Nephron (organoid): ENCODE measurements around the gene RGS2.

Experiments
- H3K27ac Mint-ChIP-seq, 3 experiments: 2 replicates each; pipeline ENCODE4 v1.8.0; 2020; ENCODE audit warnings: mixed read lengths in 3 of 3, mild to moderate bottlenecking in 2 of 3, moderate library complexity in 1 of 3
- H3K27me3 Mint-ChIP-seq: 2 replicates; pipeline ENCODE4 v1.8.0; 2021; ENCODE audit warnings: low read depth, mild to moderate bottlenecking, moderate library complexity, mixed read lengths
- H3K36me3 Mint-ChIP-seq: 2 replicates; pipeline ENCODE4 v1.8.0; 2020; ENCODE audit warnings: low read depth, mixed read lengths
- H3K4me1 Mint-ChIP-seq: 2 replicates; pipeline ENCODE4 v1.8.0; 2020; ENCODE audit warnings: mixed read lengths
- H3K4me3 Mint-ChIP-seq, 3 experiments: 2 replicates each; pipeline ENCODE4 v1.8.0; 2020; ENCODE audit warnings: mild to moderate bottlenecking in 3 of 3, mixed read lengths in 3 of 3, moderate library complexity in 2 of 3
- H3K9me3 Mint-ChIP-seq: 2 replicates; pipeline ENCODE4 v1.8.0; 2020; ENCODE audit warnings: mixed read lengths
- TF ChIP-seq, protein P1 (sequence below), 3 experiments: fragments of 200-600 bp; sonication (generic); IDR thresholded peaks; one replicate each; pipeline ENCODE4 v1.5.0; 2021; ENCODE audit warnings: antibody characterized with exemption in 3 of 3; ENCODE audit not compliant: unreplicated experiment in 3 of 3

RGS2 gene

DNA sequence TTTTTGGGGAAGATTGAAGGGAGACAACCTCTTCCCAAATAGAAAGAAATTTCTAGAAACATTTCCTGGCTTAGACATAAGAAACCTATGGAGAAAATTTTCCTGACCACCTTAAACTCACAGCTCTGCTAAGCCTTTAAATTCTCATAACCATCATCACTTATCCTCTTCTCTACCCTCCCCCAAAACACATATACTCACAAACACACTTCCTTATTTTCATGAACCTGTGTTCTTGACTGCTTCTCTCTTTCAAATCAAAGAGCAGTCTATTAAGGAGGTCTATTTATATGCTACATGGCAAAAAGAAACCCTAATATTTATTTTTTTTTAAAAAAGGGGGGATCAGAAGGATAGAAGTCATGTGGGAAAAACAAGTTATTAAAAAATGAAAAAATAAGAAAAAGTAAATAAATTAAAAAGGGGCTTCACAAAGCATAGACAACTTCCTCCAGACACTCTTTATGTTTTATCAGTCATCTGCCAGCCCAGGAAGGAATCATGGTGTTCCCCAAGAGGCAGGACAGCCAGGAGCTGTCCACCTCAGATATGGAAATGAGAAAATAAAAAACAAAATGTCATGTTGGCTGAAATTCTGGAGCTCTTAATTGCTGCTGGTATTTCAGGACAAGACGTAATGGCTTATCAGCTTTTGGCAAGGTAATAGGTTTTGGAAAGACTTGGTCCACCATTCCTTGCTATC is 12.8 kb upstream of the RGS2 start:
- H3K4me1 Mint-ChIP-seq = no peaks in the 10 kb centered on the region
- TF ChIP-seq, protein P1, sequence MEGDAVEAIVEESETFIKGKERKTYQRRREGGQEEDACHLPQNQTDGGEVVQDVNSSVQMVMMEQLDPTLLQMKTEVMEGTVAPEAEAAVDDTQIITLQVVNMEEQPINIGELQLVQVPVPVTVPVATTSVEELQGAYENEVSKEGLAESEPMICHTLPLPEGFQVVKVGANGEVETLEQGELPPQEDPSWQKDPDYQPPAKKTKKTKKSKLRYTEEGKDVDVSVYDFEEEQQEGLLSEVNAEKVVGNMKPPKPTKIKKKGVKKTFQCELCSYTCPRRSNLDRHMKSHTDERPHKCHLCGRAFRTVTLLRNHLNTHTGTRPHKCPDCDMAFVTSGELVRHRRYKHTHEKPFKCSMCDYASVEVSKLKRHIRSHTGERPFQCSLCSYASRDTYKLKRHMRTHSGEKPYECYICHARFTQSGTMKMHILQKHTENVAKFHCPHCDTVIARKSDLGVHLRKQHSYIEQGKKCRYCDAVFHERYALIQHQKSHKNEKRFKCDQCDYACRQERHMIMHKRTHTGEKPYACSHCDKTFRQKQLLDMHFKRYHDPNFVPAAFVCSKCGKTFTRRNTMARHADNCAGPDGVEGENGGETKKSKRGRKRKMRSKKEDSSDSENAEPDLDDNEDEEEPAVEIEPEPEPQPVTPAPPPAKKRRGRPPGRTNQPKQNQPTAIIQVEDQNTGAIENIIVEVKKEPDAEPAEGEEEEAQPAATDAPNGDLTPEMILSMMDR (IDR thresholded peaks at IDR 0.05; ENCODE audit: unreplicated experiment in 3 of 3) = no peak
- no peaks in the 10 kb centered on the region for H3K9me3 Mint-ChIP-seq
- H3K36me3 Mint-ChIP-seq = no peaks in the 10 kb centered on the region
- no peak overlapping the region for H3K27ac Mint-ChIP-seq
- no peak overlapping the region for H3K4me3 Mint-ChIP-seq
- H3K27me3 Mint-ChIP-seq = no peaks in the 10 kb centered on the region

DNA sequence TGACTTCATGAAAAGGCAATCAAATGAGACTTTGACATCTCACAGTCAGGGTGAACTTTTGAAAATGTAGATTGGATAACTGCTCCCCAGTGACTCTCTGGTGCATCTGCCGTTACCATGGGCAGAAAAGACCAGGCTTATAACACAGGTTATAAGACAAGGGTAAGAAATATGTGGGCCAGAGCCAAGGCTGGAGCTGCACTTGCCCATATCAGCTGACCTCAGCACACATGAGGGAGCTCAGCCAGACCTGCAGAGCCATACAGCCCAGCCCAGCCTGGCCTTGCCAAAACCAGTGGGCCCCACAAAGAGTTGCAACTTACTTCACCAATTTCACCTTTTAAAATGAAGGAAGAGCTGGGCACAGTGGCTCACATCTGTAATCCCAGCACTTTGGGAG is 11.7 kb upstream of the RGS2 start:
- Mint-ChIP-seq H3K4me1 (no peaks in the 10 kb centered on the region), H3K4me3 (no peak overlapping the region)

DNA sequence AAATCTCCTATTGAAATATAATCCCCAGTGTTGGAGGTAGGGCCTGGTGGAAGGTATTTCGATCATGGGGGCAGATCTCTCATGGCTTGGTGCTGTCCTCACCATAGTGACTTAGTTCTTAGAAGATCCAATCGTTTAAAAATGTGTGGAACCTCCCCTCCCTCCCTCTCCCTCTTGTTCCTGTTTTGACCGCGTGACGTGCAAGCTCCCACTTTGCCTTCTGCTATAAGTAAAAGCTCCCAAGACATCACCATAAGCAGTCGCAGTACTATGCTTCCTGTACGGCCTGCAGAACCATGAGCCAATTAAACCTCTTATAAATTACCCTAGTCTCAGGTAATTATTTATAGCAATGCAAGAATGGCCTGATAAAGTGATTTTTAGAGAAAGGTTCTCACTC is 10.9 kb upstream of the RGS2 start:
- Mint-ChIP-seq H3K4me1 (no peaks in the 10 kb centered on the region), H3K4me3 (no peak overlapping the region), H3K27me3 (no peaks in the 10 kb centered on the region), H3K27ac (no peak overlapping the region), H3K9me3 (no peaks in the 10 kb centered on the region), H3K36me3 (no peaks in the 10 kb centered on the region)
- TF ChIP-seq, protein P1 (IDR thresholded peaks at IDR 0.05; ENCODE audit: unreplicated experiment in 3 of 3) = no peak

More for the DNA sequence above, 11.7 kb upstream of the RGS2 start:
- no peaks in the 10 kb centered on the region for H3K27me3 Mint-ChIP-seq
- TF ChIP-seq, protein P1 (IDR thresholded peaks at IDR 0.05; ENCODE audit: unreplicated experiment in 3 of 3) = no peak
- no peaks in the 10 kb centered on the region for H3K36me3 Mint-ChIP-seq
- no peaks in the 10 kb centered on the region for H3K9me3 Mint-ChIP-seq
- H3K27ac Mint-ChIP-seq = no peak overlapping the region

DNA sequence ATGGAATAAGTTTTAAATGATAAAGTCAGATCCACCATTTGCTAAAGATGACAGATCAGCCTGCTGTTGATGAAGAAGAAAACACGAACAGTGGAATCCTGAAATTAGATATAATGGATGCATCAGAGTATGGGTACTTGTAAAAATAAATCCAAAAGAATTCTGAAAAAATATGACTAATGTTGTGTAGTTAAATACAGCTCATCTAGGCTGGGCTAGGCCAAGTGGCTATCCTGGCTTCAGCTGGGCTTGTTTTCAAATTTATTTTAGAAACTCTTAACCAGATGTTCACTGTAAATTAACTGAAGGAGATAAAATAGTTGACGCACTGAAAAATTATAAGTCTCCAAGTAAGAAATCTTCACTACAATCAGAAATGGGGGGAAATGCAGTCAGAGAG is 7.4 kb upstream of the RGS2 start:
- H3K9me3 Mint-ChIP-seq = no peaks in the 10 kb centered on the region
- TF ChIP-seq, protein P1 (IDR thresholded peaks at IDR 0.05; ENCODE audit: unreplicated experiment in 3 of 3) = no peak

DNA sequence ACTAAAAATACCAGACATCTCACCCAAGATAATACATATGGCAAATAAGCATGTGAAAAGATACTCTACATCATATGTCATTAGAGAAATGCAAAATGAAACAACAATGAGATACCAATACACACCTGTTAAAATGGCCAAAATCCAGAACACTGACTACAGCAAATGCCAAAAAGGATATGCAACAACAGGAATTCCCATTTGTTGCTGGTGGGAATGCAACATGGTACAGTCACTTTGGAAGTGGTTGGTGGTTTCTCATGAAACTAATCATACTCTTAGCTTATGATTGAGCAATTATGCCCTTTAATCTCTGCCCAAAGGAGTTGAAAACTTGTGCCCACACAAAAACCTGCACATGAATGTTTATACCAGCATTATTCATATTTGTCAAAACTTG is 6.4 kb upstream of the RGS2 start:
- Mint-ChIP-seq H3K36me3 (no peaks in the 10 kb centered on the region), H3K27me3 (no peaks in the 10 kb centered on the region), H3K9me3 (no peaks in the 10 kb centered on the region), H3K4me3 (no peak overlapping the region), H3K4me1 (peaks cover 8% of the 10 kb centered on the region), H3K27ac (no peak overlapping the region)
- TF ChIP-seq, protein P1 (IDR thresholded peaks at IDR 0.05; ENCODE audit: unreplicated experiment in 3 of 3) = no peak

More for the DNA sequence above, 7.4 kb upstream of the RGS2 start:
- H3K36me3 Mint-ChIP-seq = no peaks in the 10 kb centered on the region
- H3K27ac Mint-ChIP-seq = no peak overlapping the region
- H3K27me3 Mint-ChIP-seq = no peaks in the 10 kb centered on the region
- no peak overlapping the region for H3K4me3 Mint-ChIP-seq
- H3K4me1 Mint-ChIP-seq = no peaks in the 10 kb centered on the region

DNA sequence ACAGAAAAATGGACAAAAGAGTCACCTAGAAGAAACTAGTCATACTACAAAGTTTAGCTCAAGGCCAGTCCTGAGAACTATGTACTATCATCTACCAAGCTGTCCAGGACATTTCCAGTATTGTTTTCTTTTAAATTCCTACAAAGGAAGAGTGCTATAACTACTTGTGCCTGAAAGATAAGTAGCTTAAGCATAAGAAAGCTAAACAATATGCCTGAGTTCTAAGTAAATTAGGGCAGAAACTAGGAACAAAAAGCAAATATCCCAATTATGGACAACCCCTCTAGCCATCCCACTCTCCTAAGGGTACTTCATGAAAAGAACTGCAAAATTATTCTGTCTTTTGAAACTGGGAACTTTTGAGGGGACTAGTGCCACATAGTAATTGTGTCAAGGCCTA is 5.3 kb upstream of the RGS2 start:
- H3K36me3 Mint-ChIP-seq = no peaks in the 10 kb centered on the region
- no peaks in the 10 kb centered on the region for H3K27me3 Mint-ChIP-seq
- TF ChIP-seq, protein P1 (IDR thresholded peaks at IDR 0.05; ENCODE audit: unreplicated experiment in 3 of 3) = no peak
- H3K9me3 Mint-ChIP-seq = no peaks in the 10 kb centered on the region
- no peak overlapping the region for H3K27ac Mint-ChIP-seq
- H3K4me3 Mint-ChIP-seq = no peak overlapping the region
- H3K4me1 Mint-ChIP-seq = peaks cover 17% of the 10 kb centered on the region
